Thyroid gland (tissue), 4 donors: ENCODE data around the gene MREG. TPM values are rescaled to one million over a fixed set of nuclear protein-coding genes. Genes with fewer than 3 reads are reported as not detected.

Source experiments
- DNase-seq, 2 donors: peaks; one replicate each; pipeline ENCODE4 v3.0.0-alpha.2; 2019
- H3K27ac ChIP-seq, 3 donors: fragments of 200-600 bp; sonication (generic); 1 replicate in 2 of 3; 2 replicates in 1 of 3; pipeline ENCODE4 v1.5.1; 2016 to 2019; ENCODE audit warnings: mild to moderate bottlenecking in 1 of 3, moderate library complexity in 1 of 3
- H3K27me3 ChIP-seq: fragments of 200-600 bp; sonication (generic); one replicate; pipeline ENCODE4 v1.5.1; 2019
- H3K36me3 ChIP-seq, 2 donors: fragments of 200-600 bp; sonication (generic); one replicate each; pipeline ENCODE4 v1.5.1; 2016 to 2019
- H3K4me1 ChIP-seq, 2 donors: fragments of 200-600 bp; sonication (generic); one replicate each; pipeline ENCODE4 v1.5.1; 2017 to 2019
- H3K4me3 ChIP-seq, 3 donors: fragments of 200-600 bp; sonication (generic); replicated peaks in 1 of 3; 1 replicate in 2 of 3; 2 replicates in 1 of 3; pipeline ENCODE4 v1.5.1; 2016; ENCODE audit warnings: mild to moderate bottlenecking in 1 of 3
- H3K9me3 ChIP-seq: fragments of 200-600 bp; sonication (generic); one replicate; pipeline ENCODE4 v1.5.1; 2017
- POLR2A ChIP-seq, 2 donors: fragments of 450-650 bp; IDR thresholded peaks; one replicate each; pipeline ENCODE4 v1.6.1; 2017; ENCODE audit warnings: antibody characterized with exemption in 2 of 2, mild to moderate bottlenecking in 2 of 2, moderate library complexity in 1 of 2
- WGBS, 2 donors: methylation state at CpG; one replicate each; pipeline ENCODE4 v1.1.5; 2017; 5-methylcytosine and 5-hydroxymethylcytosine counted together
- intact Hi-C: fragments of 100-400 bp; cut with DNase I; formaldehyde crosslinking; loops from one replicate; pipeline ENCODE4 v1.15.1; 2023
- total RNA-seq, 4 donors: library from RNA; depleted of rRNA; stranded (reverse); fragments of >200 nt; gene quantifications; one replicate each; pipeline ENCODE4 v1.2.3, GENCODE V29; 2016
- TF ChIP-seq, protein P1 (sequence below), 6 experiments: fragments of 200-600 bp in 3 of 6; fragments of 450-650 bp in 3 of 6; sonication (generic) in 3 of 6; IDR thresholded peaks; one replicate each; pipeline ENCODE4 v1.5.1; 2016 to 2019; ENCODE audit warnings: antibody characterized with exemption in 6 of 6, mild to moderate bottlenecking in 2 of 6, inconsistent platforms in 1 of 6, moderate library complexity in 1 of 6

The MREG gene
- total RNA-seq, 4 donors from 2014 or later, result 4.4 to 5.4 (median 5.2) TPM

DNA sequence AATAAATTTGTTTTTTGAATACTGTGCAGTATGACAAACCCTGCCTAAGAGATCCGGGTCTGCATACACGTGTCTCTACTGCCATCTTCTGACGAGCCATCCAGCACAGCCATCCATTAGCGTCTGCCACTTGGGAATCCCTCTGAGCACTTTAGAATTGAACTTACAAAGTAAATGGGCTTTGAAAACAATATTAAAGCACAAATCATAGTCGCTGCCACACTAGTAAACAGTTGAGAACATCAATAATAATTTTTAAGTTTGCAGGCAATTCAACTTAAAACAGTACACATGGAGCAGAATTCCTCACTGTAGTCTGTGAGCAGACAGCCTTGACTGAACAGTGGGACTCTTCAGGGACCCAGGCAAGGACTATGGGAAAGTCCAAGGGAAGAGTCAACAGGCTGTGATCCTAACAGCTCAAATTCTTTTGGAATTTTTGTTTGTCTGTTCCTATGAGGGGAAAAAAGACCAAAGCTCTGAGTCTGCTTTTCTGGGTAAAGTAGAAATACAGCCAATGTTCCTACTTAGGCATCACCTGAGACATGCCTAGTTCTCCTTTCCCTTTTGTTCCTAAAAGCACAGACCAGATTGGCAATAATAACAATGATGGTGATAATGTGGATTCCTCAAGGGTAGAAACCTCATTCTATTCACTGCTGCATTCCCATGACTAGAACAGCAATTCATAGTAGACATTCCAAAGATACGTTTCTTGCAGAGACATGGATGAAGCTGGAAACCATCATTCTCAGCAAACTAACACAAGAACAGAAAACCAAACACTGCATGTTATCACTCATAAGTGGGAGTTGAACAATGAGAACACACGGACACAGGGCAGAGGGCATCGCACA is 92.9 kb downstream of the MREG start:
- H3K4me3 ChIP-seq, result no peak overlapping the region
- no peaks in the 10 kb centered on the region for H3K27me3 ChIP-seq
- H3K36me3 ChIP-seq, result no peaks in the 10 kb centered on the region
- no peak overlapping the region for H3K27ac ChIP-seq
- DNase-seq, result peak; percentile 65 to 70
- 30 to 31% methylated on average over 8 of the region's 8 CpGs for WGBS, 2 donors
- TF ChIP-seq, protein P1, sequence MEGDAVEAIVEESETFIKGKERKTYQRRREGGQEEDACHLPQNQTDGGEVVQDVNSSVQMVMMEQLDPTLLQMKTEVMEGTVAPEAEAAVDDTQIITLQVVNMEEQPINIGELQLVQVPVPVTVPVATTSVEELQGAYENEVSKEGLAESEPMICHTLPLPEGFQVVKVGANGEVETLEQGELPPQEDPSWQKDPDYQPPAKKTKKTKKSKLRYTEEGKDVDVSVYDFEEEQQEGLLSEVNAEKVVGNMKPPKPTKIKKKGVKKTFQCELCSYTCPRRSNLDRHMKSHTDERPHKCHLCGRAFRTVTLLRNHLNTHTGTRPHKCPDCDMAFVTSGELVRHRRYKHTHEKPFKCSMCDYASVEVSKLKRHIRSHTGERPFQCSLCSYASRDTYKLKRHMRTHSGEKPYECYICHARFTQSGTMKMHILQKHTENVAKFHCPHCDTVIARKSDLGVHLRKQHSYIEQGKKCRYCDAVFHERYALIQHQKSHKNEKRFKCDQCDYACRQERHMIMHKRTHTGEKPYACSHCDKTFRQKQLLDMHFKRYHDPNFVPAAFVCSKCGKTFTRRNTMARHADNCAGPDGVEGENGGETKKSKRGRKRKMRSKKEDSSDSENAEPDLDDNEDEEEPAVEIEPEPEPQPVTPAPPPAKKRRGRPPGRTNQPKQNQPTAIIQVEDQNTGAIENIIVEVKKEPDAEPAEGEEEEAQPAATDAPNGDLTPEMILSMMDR (IDR thresholded peaks at IDR 0.05), result peak; percentile 34 to 84 (median 68)
- no peak for TF ChIP-seq POLR2A (IDR thresholded peaks at IDR 0.05)
- peaks cover 0 to 8% of the 10 kb centered on the region in 2 donors for H3K4me1 ChIP-seq
- H3K9me3 ChIP-seq, result no peaks in the 10 kb centered on the region
- intact Hi-C loops, result no loop called here

DNA sequence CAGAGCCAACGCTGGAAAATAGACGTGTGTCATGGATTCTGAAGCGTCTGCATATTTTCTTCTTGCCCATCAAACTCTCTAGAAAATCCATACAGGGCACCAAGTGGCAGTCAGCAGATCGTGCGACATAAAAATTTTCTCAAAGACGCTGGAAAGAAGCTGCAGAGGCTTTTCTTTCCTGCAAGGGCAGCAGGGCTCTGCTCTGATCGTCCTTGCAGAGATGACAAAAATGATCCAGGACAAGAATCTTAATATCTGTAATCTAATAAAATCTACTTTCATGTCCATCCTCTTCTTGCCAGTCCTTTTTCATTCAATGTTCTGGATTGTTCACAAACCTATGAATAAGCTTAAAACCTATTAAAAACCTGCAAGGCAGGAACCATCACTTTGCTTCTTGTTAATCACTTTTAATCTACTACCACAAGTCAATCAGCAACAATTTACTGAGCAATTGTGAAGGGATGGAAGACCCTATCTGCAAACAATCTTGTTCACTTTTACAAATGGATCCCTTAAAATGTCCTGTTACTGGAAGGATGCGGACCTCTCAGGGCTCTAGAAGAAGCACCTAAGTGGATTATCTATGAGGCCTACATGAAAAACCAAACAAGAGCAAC is 93.6 kb downstream of the MREG start:
- 71 to 76% methylated on average over 8 of the region's 8 CpGs for WGBS, 2 donors
- H3K27ac ChIP-seq, result no peak overlapping the region
- TF ChIP-seq, protein P1 (IDR thresholded peaks at IDR 0.05), result no peak
- TF ChIP-seq POLR2A (IDR thresholded peaks at IDR 0.05), result no peak
- no peak for DNase-seq
- peaks cover 0 to 8% of the 10 kb centered on the region in 2 donors for H3K4me1 ChIP-seq
- no peaks in the 10 kb centered on the region for H3K9me3 ChIP-seq
- H3K27me3 ChIP-seq, result no peaks in the 10 kb centered on the region
- intact Hi-C loops, result loop anchor here (5.0 kb wide), 1 partner anchor 467 kb away; no protein-coding TSS in a partner anchor
- H3K4me3 ChIP-seq, result no peak overlapping the region
- no peaks in the 10 kb centered on the region for H3K36me3 ChIP-seq

DNA sequence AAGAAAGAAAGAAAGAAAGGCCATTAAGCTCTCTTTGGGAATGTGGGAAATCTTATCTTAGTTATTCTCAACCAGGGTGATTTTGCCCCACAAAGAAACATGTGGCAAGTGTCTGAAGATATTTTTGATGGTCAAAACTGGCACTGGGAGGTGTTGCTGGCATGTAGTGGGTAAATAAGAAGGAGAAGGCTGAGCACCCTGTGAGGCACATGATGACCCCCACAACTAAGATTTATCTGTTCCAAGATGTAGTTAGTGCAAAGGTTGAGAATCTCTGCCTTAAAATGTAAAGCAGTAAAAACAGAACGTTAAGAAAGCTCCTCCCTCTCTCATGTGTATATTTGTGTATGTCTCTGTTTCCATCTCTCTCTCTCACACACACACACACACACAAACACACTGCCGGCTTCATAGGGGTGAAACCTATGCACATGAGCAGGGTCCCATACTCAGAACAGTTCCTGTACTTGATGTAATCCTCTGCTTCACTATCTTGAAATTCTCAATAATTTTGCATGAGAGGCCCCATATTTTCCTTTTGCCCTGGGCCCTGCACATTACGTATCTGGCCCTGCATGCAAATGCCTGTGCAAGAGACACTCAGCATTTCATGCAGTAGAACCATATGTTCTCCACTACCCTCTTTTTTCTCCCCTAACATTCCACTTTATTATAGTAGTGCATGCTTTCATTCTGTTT is 94.3 kb downstream of the MREG start:
- H3K36me3 ChIP-seq, result no peaks in the 10 kb centered on the region
- no peak overlapping the region for H3K4me3 ChIP-seq
- H3K4me1 ChIP-seq, result peaks cover 0 to 8% of the 10 kb centered on the region in 2 donors
- H3K27me3 ChIP-seq, result no peaks in the 10 kb centered on the region
- TF ChIP-seq, protein P1 (IDR thresholded peaks at IDR 0.05), result no peak
- no peak for TF ChIP-seq POLR2A (IDR thresholded peaks at IDR 0.05)
- no peak overlapping the region for H3K27ac ChIP-seq
- no peak for DNase-seq
- intact Hi-C loops, result loop anchor here (5.0 kb wide), 1 partner anchor 467 kb away; no protein-coding TSS in a partner anchor
- H3K9me3 ChIP-seq, result no peaks in the 10 kb centered on the region
- 67 to 73% methylated on average over 3 of the region's 3 CpGs for WGBS, 2 donors

DNA sequence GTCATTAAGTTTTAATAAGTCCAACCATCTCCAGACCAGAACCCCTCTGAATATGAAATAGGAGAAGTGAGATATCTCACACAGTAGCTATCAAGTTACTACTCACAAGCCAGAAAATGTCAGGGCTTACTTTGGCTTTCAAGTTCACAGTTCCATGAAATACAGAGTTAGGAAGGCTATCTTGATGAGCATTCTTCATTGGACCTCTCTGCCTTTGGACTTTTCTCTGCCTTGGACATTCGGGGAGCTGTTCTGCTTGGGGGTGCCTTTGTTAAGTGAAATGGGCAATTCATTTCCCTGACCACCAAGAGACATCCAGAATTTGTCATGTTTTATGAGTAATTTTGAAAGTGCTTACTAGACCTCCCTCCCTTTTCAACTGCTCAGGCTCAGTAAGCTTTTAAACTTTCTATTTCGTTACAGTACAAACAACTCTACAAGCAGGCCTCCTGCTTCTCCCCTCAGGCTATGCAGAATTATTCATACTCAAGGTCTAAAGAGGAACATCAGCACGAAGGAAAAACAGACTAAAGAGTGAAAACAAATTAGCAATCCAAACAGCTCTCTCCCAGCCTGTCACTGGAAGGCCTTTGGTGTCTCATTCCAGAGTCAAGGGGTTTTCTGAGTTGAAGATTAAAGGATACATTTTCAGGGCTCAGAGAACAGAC is 95.3 kb downstream of the MREG start:
- 30 to 32% methylated on average over 3 of the region's 3 CpGs for WGBS, 2 donors
- H3K27me3 ChIP-seq, result no peaks in the 10 kb centered on the region
- TF ChIP-seq POLR2A (IDR thresholded peaks at IDR 0.05), result no peak
- TF ChIP-seq, protein P1 (IDR thresholded peaks at IDR 0.05), result no peak
- intact Hi-C loops, result loop anchor here (5.0 kb wide), 1 partner anchor 466 kb away; no protein-coding TSS in a partner anchor
- peaks cover 0 to 8% of the 10 kb centered on the region in 2 donors for H3K4me1 ChIP-seq
- no peak overlapping the region for H3K4me3 ChIP-seq
- no peak overlapping the region for H3K27ac ChIP-seq
- no peak for DNase-seq
- no peaks in the 10 kb centered on the region for H3K9me3 ChIP-seq
- no peaks in the 10 kb centered on the region for H3K36me3 ChIP-seq
